Ascending aorta (tissue), 2 donors: Measurements from ENCODE around the gene RAPH1. TPM values are rescaled to one million over a fixed set of nuclear protein-coding genes. Genes with fewer than 3 reads are reported as not detected.
"Not testable (repeated sequence)": the region's sequence is repeated elsewhere in the genome, so short reads cannot be mapped to it uniquely, and the experiment has no call there.

Source experiments
- DNase-seq, 2 donors: peaks; one replicate each; pipeline ENCODE4 v3.0.0-alpha.2; 2019; ENCODE audit warnings: low spot score in 2 of 2
- H3K27ac ChIP-seq, 2 donors: fragments of 200-600 bp; sonication (generic); one replicate each; pipeline ENCODE4 v1.5.1; 2016 to 2017; ENCODE audit warnings: mild to moderate bottlenecking in 1 of 2
- H3K27me3 ChIP-seq: fragments of 200-600 bp; sonication (generic); one replicate; pipeline ENCODE4 v1.5.1; 2017
- H3K36me3 ChIP-seq, 2 donors: fragments of 200-600 bp; sonication (generic); one replicate each; pipeline ENCODE4 v1.5.1; 2016
- H3K4me1 ChIP-seq, 2 donors: fragments of 200-600 bp; sonication (generic); one replicate each; pipeline ENCODE4 v1.5.1; 2016 to 2017; ENCODE audit warnings: mild to moderate bottlenecking in 1 of 2
- H3K4me3 ChIP-seq, 2 donors: fragments of 200-600 bp; sonication (generic); one replicate each; pipeline ENCODE4 v1.5.1; 2016 to 2017; ENCODE audit warnings: mild to moderate bottlenecking in 1 of 2
- H3K9me3 ChIP-seq, 2 donors: fragments of 200-600 bp; sonication (generic); one replicate each; pipeline ENCODE4 v1.5.1; 2016
- intact Hi-C: fragments of 100-400 bp; cut with DNase I; formaldehyde crosslinking; loops from one replicate; pipeline ENCODE4 v1.15.1; 2023
- total RNA-seq: library from RNA; depleted of rRNA; stranded (reverse); fragments of >200 nt; gene quantifications from one replicate; pipeline ENCODE4 v1.1.0, GENCODE V29; 2016
- TF ChIP-seq, protein P1 (sequence below), 3 experiments: fragments of 200-600 bp in 2 of 3; fragments of 450-650 bp in 1 of 3; sonication (generic) in 2 of 3; IDR thresholded peaks; one replicate each; pipeline ENCODE4 v1.5.1; 2016 to 2019; ENCODE audit warnings: antibody characterized with exemption in 3 of 3, mild to moderate bottlenecking in 1 of 3, moderate library complexity in 1 of 3

The RAPH1 gene
- total RNA-seq, 1 donor from 2014 or later, result 49.8 TPM

DNA sequence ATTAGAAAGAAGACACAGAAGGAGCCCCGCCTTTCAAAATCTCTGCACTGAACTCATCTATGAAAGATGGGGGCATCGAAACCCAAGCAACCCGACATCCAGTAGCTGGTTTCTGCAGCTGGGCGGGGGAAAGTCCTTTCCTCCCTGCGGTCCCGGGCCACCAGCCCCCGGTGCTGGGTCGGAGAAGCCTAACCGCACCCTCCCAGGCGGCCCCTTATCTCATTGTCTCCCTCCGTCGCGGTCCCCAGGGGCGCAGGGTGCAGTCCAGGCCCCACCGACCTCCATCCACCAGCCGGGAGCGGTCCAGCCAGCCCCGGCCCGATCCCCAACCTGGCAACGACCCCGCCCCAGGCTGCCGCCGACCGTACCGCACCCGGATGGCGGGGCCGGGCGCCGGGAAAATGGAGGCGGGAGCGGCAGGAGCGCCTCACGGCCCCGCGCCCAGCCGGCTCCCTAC, 452 bp downstream of the RAPH1 start:
- H3K27ac ChIP-seq, result peak overlapping the region; percentile 96 to 98
- H3K36me3 ChIP-seq, result no peaks in the 10 kb centered on the region
- H3K4me3 ChIP-seq, result peak overlapping the region; percentile 76 to 95
- H3K27me3 ChIP-seq, result no peaks in the 10 kb centered on the region
- intact Hi-C loops, result loop anchor here (1.0 to 5.0 kb wide), 5 partner anchors 37 to 280 kb away; no protein-coding TSS in a partner anchor
- peak in 1 of 2 donors; percentile 67 for DNase-seq
- peaks cover 0 to 15% of the 10 kb centered on the region in 2 donors for H3K4me1 ChIP-seq
- H3K9me3 ChIP-seq, result no peaks in the 10 kb centered on the region
- TF ChIP-seq, protein P1, sequence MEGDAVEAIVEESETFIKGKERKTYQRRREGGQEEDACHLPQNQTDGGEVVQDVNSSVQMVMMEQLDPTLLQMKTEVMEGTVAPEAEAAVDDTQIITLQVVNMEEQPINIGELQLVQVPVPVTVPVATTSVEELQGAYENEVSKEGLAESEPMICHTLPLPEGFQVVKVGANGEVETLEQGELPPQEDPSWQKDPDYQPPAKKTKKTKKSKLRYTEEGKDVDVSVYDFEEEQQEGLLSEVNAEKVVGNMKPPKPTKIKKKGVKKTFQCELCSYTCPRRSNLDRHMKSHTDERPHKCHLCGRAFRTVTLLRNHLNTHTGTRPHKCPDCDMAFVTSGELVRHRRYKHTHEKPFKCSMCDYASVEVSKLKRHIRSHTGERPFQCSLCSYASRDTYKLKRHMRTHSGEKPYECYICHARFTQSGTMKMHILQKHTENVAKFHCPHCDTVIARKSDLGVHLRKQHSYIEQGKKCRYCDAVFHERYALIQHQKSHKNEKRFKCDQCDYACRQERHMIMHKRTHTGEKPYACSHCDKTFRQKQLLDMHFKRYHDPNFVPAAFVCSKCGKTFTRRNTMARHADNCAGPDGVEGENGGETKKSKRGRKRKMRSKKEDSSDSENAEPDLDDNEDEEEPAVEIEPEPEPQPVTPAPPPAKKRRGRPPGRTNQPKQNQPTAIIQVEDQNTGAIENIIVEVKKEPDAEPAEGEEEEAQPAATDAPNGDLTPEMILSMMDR (IDR thresholded peaks at IDR 0.05), result no peak

DNA sequence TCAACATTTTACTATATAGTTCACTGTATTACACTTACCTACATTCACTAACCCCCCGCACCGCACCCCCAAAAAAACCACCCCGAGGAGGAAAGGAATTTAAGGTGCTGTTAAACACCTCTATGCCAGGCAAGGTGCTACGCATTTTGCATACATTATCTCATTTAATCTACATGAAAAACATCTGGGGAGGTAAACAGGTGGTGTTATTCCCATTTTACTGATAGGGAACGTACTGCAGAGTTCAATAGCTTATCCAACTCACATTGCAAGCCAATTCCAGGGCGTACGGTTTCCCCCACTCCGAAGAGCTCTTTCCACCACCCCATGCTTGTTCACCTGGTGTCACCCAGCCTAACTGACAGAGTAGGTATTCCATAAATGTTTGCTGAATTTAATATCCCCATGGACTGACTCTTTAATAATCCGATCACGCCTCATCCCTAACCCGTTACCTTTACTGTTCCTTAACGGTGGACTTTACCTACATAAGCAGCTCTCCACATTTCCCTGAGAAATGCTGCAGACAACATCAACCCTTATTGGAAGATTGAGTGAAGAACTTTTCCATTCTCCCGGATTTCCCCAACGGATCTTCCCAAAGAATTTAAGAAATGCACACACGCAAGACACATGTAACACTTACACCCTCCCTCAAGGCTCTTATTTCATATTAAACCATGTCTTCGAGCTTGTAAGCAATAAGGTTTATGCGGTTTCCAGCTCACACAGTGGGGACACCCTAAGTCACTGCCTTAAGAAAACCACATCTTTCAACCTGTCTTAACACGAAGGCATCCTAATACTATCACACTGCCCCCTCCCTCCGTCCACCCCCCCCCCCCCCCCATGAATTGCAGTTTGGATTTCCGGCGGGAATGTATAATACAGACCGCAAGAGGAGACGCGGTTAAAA, 1.2 kb downstream of the RAPH1 start:
- Histone ChIP-seq H3K27me3 (no peaks in the 10 kb centered on the region), H3K36me3 (no peaks in the 10 kb centered on the region), H3K4me1 (peaks cover 0 to 15% of the 10 kb centered on the region in 2 donors), H3K27ac (peak overlapping the region; percentile 96 to 98), H3K4me3 (peak overlapping the region; percentile 76 to 95), H3K9me3 (no peaks in the 10 kb centered on the region)
- DNase-seq, result no peak
- intact Hi-C loops, result loop anchor here (2.0 to 5.0 kb wide), 4 partner anchors 37 to 281 kb away; no protein-coding TSS in a partner anchor
- TF ChIP-seq, protein P1 (IDR thresholded peaks at IDR 0.05), result no peak

GRCh38 chr2:203532957-203533658, 2.0 kb downstream of the RAPH1 start:
- Histone ChIP-seq H3K4me3 (peak overlapping the region; percentile 76 to 95), H3K27me3 (no peaks in the 10 kb centered on the region), H3K4me1 (peaks cover 0 to 15% of the 10 kb centered on the region in 2 donors), H3K36me3 (no peaks in the 10 kb centered on the region), H3K9me3 (no peaks in the 10 kb centered on the region), H3K27ac (peak overlapping the region in 1 of 2 donors; percentile 96)
- no peak for DNase-seq
- intact Hi-C loops, result loop anchor here (5.0 kb wide), 2 partner anchors 36 to 51 kb away; no protein-coding TSS in a partner anchor
- TF ChIP-seq, protein P1 (IDR thresholded peaks at IDR 0.05), result no peak

DNA sequence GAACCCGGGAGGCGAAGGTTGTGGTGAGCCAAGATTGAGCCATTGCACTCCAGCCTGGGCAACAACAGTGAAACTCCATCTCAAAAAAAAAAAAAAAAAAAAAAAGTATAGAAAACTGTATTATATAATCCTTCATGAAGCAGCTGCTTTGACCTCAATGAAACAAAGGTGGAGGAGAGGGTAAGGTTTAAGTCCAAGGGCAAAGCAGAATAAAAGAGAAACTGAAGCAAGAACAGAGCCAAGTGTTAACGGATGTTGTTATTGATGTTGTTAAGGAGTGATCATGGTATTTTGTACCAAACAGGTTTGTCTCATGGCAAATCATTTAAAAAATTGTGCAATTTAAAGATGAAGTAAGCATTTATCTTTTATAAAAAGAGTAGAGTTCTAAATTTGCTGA, 7.4 kb downstream of the RAPH1 start:
- no peaks in the 10 kb centered on the region for H3K9me3 ChIP-seq
- TF ChIP-seq, protein P1 (IDR thresholded peaks at IDR 0.05), result no peak
- peaks cover 0 to 5% of the 10 kb centered on the region in 2 donors for H3K4me1 ChIP-seq
- no peak overlapping the region for H3K27ac ChIP-seq
- no peak overlapping the region for H3K4me3 ChIP-seq
- no peak for DNase-seq
- no peaks in the 10 kb centered on the region for H3K27me3 ChIP-seq
- H3K36me3 ChIP-seq, result no peaks in the 10 kb centered on the region
- intact Hi-C loops, result no loop called here

DNA sequence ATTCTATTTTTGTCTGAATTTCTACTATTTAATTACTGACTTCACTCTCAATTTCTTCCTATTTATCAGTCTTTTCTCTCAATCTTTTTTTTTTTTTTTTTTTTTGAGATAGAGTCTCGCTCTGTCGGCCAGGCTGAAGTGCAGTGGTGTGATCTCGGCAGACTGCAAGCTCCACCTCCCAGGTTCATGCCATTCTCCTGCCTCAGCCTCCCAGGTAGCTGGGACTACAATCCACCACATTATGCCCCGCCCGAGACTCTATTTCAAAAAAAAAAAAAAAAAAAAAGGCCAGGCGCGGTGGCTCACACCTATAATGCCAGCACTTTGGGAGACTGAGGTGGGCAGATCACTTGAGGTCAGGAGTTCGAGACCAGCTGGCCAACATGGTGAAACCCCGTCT, 21.8 kb downstream of the RAPH1 start:
- H3K27me3 ChIP-seq, intact Hi-C loops, H3K9me3 ChIP-seq, DNase-seq, H3K4me3 ChIP-seq, H3K4me1 ChIP-seq, H3K36me3 ChIP-seq, H3K27ac ChIP-seq: not testable (repeated sequence)

GRCh38 chr2:203510941-203511305, 24.2 kb downstream of the RAPH1 start:
- TF ChIP-seq, protein P1 (IDR thresholded peaks at IDR 0.05), result no peak
- H3K36me3 ChIP-seq, result no peaks in the 10 kb centered on the region
- H3K27ac ChIP-seq, result no peak overlapping the region
- no peak overlapping the region for H3K4me3 ChIP-seq
- no peaks in the 10 kb centered on the region for H3K4me1 ChIP-seq
- intact Hi-C loops, result no loop called here
- H3K9me3 ChIP-seq, result no peaks in the 10 kb centered on the region
- H3K27me3 ChIP-seq, result no peaks in the 10 kb centered on the region
- DNase-seq, result no peak
